ENCODE results near the gene RELT. TPM values are rescaled to one million over a fixed set of nuclear protein-coding genes. Genes with fewer than 3 reads are reported as not detected.

RELT gene
- total RNA-seq, 1 donor = 4.0 TPM

GRCh38 chr11:73367482-73368024 is 8.6 kb upstream of the RELT start:
- no peak for DNase-seq (ENCODE audit: insufficient read length, low spot score, missing footprints)
- Histone ChIP-seq H4K20me1 (ENCODE audit: insufficient read depth, low read length) (peaks cover 3% of the 10 kb centered on the region), H3K9me3 (ENCODE audit: low read depth, low read length) (no peaks in the 10 kb centered on the region), H3K4me1 (ENCODE audit: insufficient read depth, low read length) (peaks cover 5% of the 10 kb centered on the region), H3K4me2 (ENCODE audit: insufficient read depth, low read length) (no peak overlapping the region), H3K36me3 (ENCODE audit: insufficient read depth, low read length) (peaks cover 62% of the 10 kb centered on the region), H3K27ac (ENCODE audit: low read depth, low read length) (no peak overlapping the region), H3K27me3 (ENCODE audit: insufficient read depth, low read length) (no peaks in the 10 kb centered on the region), H3K79me2 (ENCODE audit: insufficient read depth, low read length) (peaks cover 3% of the 10 kb centered on the region), H3K4me3 (ENCODE audit: insufficient read depth, low read length) (no peak overlapping the region), H2AFZ (ENCODE audit: low read length) (no peak overlapping the region)
- no peak for TF ChIP-seq CTCF (IDR thresholded peaks at IDR 0.05; ENCODE audit: extremely low read depth, low read depth, low read length)

- no peaks in the 10 kb centered on the region for H3K9me3 ChIP-seq (ENCODE audit: low read depth, low read length)
- no peaks in the 10 kb centered on the region for H4K20me1 ChIP-seq (ENCODE audit: insufficient read depth, low read length)
- H3K36me3 ChIP-seq (ENCODE audit: insufficient read depth, low read length) = peaks cover 14% of the 10 kb centered on the region
- peaks cover 16% of the 10 kb centered on the region for H3K4me1 ChIP-seq (ENCODE audit: insufficient read depth, low read length)
- no peak overlapping the region for H3K4me2 ChIP-seq (ENCODE audit: insufficient read depth, low read length)
- no peak overlapping the region for H2AFZ ChIP-seq (ENCODE audit: low read length)
- TF ChIP-seq CTCF (IDR thresholded peaks at IDR 0.05; ENCODE audit: extremely low read depth, low read depth, low read length) = peak; percentile 50
- H3K27me3 ChIP-seq (ENCODE audit: insufficient read depth, low read length) = no peaks in the 10 kb centered on the region
- no peak overlapping the region for H3K4me3 ChIP-seq (ENCODE audit: insufficient read depth, low read length)
- no peak overlapping the region for H3K27ac ChIP-seq (ENCODE audit: low read depth, low read length)
- H3K79me2 ChIP-seq (ENCODE audit: insufficient read depth, low read length) = peaks cover 11% of the 10 kb centered on the region
- DNase-seq (ENCODE audit: insufficient read length, low spot score, missing footprints) = peak; percentile 96
Observed at GRCh38 chr11:73372375-73372993, 3.7 kb upstream of the RELT start.

- Histone ChIP-seq H3K36me3 (ENCODE audit: insufficient read depth, low read length) (peaks cover 2% of the 10 kb centered on the region), H3K4me3 (ENCODE audit: insufficient read depth, low read length) (no peak overlapping the region), H3K79me2 (ENCODE audit: insufficient read depth, low read length) (peaks cover 28% of the 10 kb centered on the region), H3K27me3 (ENCODE audit: insufficient read depth, low read length) (no peaks in the 10 kb centered on the region), H4K20me1 (ENCODE audit: insufficient read depth, low read length) (peaks cover 8% of the 10 kb centered on the region), H2AFZ (ENCODE audit: low read length) (no peak overlapping the region), H3K4me2 (ENCODE audit: insufficient read depth, low read length) (no peak overlapping the region), H3K9me3 (ENCODE audit: low read depth, low read length) (no peaks in the 10 kb centered on the region), H3K4me1 (ENCODE audit: insufficient read depth, low read length) (peaks cover 27% of the 10 kb centered on the region), H3K27ac (ENCODE audit: low read depth, low read length) (peak overlapping the region; percentile 53)
- no peak for DNase-seq (ENCODE audit: insufficient read length, low spot score, missing footprints)
- no peak for TF ChIP-seq CTCF (IDR thresholded peaks at IDR 0.05; ENCODE audit: extremely low read depth, low read depth, low read length)
Observed at GRCh38 chr11:73374151-73374550, 2.0 kb upstream of the RELT start.

GRCh38 chr11:73375830-73376159 is 404 bp upstream of the RELT start:
- Histone ChIP-seq H3K4me3 (ENCODE audit: insufficient read depth, low read length) (no peak overlapping the region), H3K4me2 (ENCODE audit: insufficient read depth, low read length) (peak overlapping the region; percentile 67), H3K4me1 (ENCODE audit: insufficient read depth, low read length) (peaks cover 30% of the 10 kb centered on the region), H2AFZ (ENCODE audit: low read length) (peak overlapping the region; percentile 69), H3K27ac (ENCODE audit: low read depth, low read length) (peak overlapping the region; percentile 51), H4K20me1 (ENCODE audit: insufficient read depth, low read length) (peaks cover 22% of the 10 kb centered on the region), H3K27me3 (ENCODE audit: insufficient read depth, low read length) (no peaks in the 10 kb centered on the region), H3K36me3 (ENCODE audit: insufficient read depth, low read length) (no peaks in the 10 kb centered on the region), H3K9me3 (ENCODE audit: low read depth, low read length) (no peaks in the 10 kb centered on the region), H3K79me2 (ENCODE audit: insufficient read depth, low read length) (peaks cover 44% of the 10 kb centered on the region)
- DNase-seq (ENCODE audit: insufficient read length, low spot score, missing footprints) = no peak
- TF ChIP-seq CTCF (IDR thresholded peaks at IDR 0.05; ENCODE audit: extremely low read depth, low read depth, low read length) = no peak
